Spleen (tissue), 11 donors: ENCODE measurements around the gene FLACC1. TPM values are rescaled to one million over a fixed set of nuclear protein-coding genes. Genes with fewer than 3 reads are reported as not detected.

Source experiments
- DNase-seq: peaks from one replicate; pipeline ENCODE4 v3.0.0-alpha.2; 2020
- H3K27ac ChIP-seq, 8 donors: fragments of 200-600 bp; sonication (generic) in 7 of 8; 1 replicate in 4 of 8; 2 replicates in 4 of 8; pipeline versions ENCODE4 v1.5.0 to v1.8.0; 2016 to 2021; ENCODE audit warnings: inconsistent platforms in 4 of 8, mild to moderate bottlenecking in 4 of 8, moderate library complexity in 1 of 8
- H3K27me3 ChIP-seq, 7 donors: fragments of 200-600 bp; sonication (generic) in 6 of 7; replicated peaks in 1 of 7; 1 replicate in 4 of 7; 2 replicates in 3 of 7; pipeline versions ENCODE4 v1.5.0 to v1.8.0; 2016 to 2021; ENCODE audit warnings: inconsistent platforms in 3 of 7, mild to moderate bottlenecking in 1 of 7
- H3K36me3 ChIP-seq, 6 donors: fragments of 200-600 bp; sonication (generic) in 5 of 6; 1 replicate in 4 of 6; 2 replicates in 2 of 6; pipeline versions ENCODE4 v1.5.0 to v1.8.0; 2016 to 2021; ENCODE audit warnings: inconsistent platforms in 2 of 6
- H3K4me1 ChIP-seq, 6 donors: fragments of 200-600 bp; sonication (generic) in 5 of 6; 1 replicate in 3 of 6; 2 replicates in 3 of 6; pipeline versions ENCODE4 v1.5.0 to v1.8.0; 2016 to 2021; ENCODE audit warnings: inconsistent platforms in 3 of 6
- H3K4me3 ChIP-seq, 8 donors: fragments of 200-600 bp; sonication (generic) in 7 of 8; 1 replicate in 4 of 8; 2 replicates in 4 of 8; pipeline versions ENCODE4 v1.5.0 to v1.8.0; 2016 to 2021; ENCODE audit warnings: inconsistent platforms in 4 of 8, mild to moderate bottlenecking in 4 of 8, moderate library complexity in 2 of 8
- H3K9me3 ChIP-seq, 8 donors: fragments of 200-600 bp; sonication (generic) in 7 of 8; 1 replicate in 4 of 8; 2 replicates in 4 of 8; pipeline versions ENCODE4 v1.5.0 to v1.8.0; 2016 to 2021; ENCODE audit warnings: inconsistent platforms in 4 of 8
- POLR2A ChIP-seq, 3 donors: fragments of 450-650 bp; IDR thresholded peaks; one replicate each; pipeline ENCODE4 v1.5.1; 2017; ENCODE audit warnings: antibody characterized with exemption in 3 of 3, mild to moderate bottlenecking in 1 of 3
- POLR2AphosphoS5 ChIP-seq, 3 donors: sonication (generic); formaldehyde crosslinking; IDR thresholded peaks; one replicate each; pipeline ENCODE4 v1.5.1; 2017; ENCODE audit warnings: antibody characterized with exemption in 3 of 3
- WGBS, 5 donors: extraction: QIAGEN DNeasy Blood & Tissue Kit in 3 of 5; methylation state at CpG; one replicate each; pipeline versions ENCODE4 v1.1.5 to v1.1.7; 2013 to 2018; 5-methylcytosine and 5-hydroxymethylcytosine counted together
- intact Hi-C: fragments of 100-400 bp; cut with DNase I; formaldehyde crosslinking; loops from one replicate; pipeline ENCODE4 v1.15.0; 2023; ENCODE audit warnings: low total_unique reads
- polyA plus RNA-seq, 3 donors: library from polyadenylated mRNA; stranded (reverse); fragments of 200-250 nt; gene quantifications; one replicate each; pipeline ENCODE4 v1.2.1, GENCODE V29; 2013
- total RNA-seq, 7 donors: library from RNA; depleted of rRNA in 3 of 7; stranded (reverse); fragments of >200 nt in 3 of 7; fragmentation: NEBNext Ultra II Directional in 4 of 7; extraction: Animal tissue kit (Norgen Biotek cat#: 25700) in 4 of 7; gene quantifications; one replicate each; pipeline versions ENCODE4 v1.1.0 to v1.2.1, GENCODE V29; 2016 to 2021
- TF ChIP-seq, protein P1 (sequence below), 11 experiments: fragments of 200-600 bp in 7 of 11; fragments of 450-650 bp in 4 of 11; sonication (generic) in 4 of 11; IDR thresholded peaks in 8 of 11; conservative IDR thresholded peaks in 3 of 11; 1 replicate in 7 of 11; 2 replicates in 4 of 11; pipeline versions ENCODE4 v1.4.0 to v1.8.0; 2016 to 2021; ENCODE audit warnings: antibody characterized with exemption in 11 of 11, inconsistent platforms in 4 of 11, mild to moderate bottlenecking in 1 of 11
- donor health status: healthy with polysubstance abuse.
- donor health status: DM: no; HTN: no; CAD: no; lungs with moderate emphysema.
- donor health status: DM: no; HTN: no; CAD: no.
- donor health status: Bipolar disorder and iron deficiency.
- donor health status: healthy.
- donor health status: DM: no; HTN: no; CAD: no.
- donor health status: DM: yes; HTN: yes; CAD: no.

FLACC1 gene
- total and polyA plus RNA-seq, 10 donors = 0.30 to 5.7 (median 3.1) TPM

DNA sequence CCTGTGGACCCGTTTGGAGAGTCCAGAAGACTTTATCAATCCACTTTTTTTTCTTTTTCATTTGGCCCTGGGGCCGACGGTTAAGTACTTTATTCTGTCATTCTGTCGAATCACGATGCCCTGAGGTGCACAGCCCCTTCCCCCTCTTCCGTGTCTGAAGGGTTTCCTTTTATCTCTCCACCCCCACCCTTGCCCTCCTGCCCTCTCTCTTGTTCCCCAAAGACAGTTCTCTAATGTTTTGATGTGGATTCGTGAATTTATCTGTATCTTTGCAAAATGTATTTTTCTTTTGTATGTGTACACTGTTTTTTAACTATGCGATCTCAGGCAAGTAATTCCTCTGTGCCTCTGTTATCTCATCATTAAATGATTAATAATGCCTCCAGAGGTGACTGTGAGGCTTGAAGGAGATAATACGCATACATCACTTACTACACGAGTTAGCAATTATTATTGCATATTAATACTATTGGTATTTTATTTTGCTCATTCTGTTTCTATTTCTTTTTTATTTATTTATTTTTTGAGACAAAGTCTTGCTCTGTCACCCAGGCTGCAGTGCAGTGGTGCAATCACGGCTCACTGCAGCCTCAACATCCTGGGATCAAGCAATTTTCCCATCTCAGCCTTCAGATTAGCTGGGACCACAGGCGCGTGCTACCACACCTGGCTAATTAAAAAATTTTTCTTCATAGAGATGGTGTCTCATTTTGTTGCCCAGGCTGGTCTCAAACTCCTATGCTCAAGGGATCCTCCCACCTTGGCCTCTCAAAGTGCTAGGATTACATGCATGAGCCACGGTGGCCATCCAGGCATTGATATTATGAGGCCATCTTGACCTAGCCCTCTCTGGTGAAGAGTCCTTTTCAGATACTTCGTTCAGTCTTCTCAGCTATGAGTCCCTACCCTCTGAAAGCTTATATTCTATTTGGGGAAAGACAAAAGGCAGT is 98.2 kb downstream of the FLACC1 start:
- H3K9me3 ChIP-seq = no peaks in the 10 kb centered on the region
- H3K27ac ChIP-seq = peak overlapping the region; percentile 79 to 97 (median 94)
- no peak for DNase-seq
- H3K27me3 ChIP-seq = no peaks in the 10 kb centered on the region
- peak overlapping the region; percentile 34 to 72 (median 52) for H3K4me3 ChIP-seq
- no peak for TF ChIP-seq POLR2A (IDR thresholded peaks at IDR 0.05)
- TF ChIP-seq, protein P1, sequence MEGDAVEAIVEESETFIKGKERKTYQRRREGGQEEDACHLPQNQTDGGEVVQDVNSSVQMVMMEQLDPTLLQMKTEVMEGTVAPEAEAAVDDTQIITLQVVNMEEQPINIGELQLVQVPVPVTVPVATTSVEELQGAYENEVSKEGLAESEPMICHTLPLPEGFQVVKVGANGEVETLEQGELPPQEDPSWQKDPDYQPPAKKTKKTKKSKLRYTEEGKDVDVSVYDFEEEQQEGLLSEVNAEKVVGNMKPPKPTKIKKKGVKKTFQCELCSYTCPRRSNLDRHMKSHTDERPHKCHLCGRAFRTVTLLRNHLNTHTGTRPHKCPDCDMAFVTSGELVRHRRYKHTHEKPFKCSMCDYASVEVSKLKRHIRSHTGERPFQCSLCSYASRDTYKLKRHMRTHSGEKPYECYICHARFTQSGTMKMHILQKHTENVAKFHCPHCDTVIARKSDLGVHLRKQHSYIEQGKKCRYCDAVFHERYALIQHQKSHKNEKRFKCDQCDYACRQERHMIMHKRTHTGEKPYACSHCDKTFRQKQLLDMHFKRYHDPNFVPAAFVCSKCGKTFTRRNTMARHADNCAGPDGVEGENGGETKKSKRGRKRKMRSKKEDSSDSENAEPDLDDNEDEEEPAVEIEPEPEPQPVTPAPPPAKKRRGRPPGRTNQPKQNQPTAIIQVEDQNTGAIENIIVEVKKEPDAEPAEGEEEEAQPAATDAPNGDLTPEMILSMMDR (IDR thresholded peaks at IDR 0.05 in 8 of 11, conservative IDR thresholded peaks at IDR 0.05 in 3 of 11) = peak in 1 of 11 experiments; percentile 7
- peaks cover 32 to 100% (median 89%) of the 10 kb centered on the region in 6 donors for H3K4me1 ChIP-seq
- H3K36me3 ChIP-seq = no peaks in the 10 kb centered on the region
- intact Hi-C loops = loop anchor here (10.0 kb wide), 1 partner anchor 196 kb away; the partner anchor contains the start of genes STRADB and TRAK2
- WGBS, 5 donors = 23 to 28% (median 25%) methylated on average over 15 of the region's 15 CpGs

DNA sequence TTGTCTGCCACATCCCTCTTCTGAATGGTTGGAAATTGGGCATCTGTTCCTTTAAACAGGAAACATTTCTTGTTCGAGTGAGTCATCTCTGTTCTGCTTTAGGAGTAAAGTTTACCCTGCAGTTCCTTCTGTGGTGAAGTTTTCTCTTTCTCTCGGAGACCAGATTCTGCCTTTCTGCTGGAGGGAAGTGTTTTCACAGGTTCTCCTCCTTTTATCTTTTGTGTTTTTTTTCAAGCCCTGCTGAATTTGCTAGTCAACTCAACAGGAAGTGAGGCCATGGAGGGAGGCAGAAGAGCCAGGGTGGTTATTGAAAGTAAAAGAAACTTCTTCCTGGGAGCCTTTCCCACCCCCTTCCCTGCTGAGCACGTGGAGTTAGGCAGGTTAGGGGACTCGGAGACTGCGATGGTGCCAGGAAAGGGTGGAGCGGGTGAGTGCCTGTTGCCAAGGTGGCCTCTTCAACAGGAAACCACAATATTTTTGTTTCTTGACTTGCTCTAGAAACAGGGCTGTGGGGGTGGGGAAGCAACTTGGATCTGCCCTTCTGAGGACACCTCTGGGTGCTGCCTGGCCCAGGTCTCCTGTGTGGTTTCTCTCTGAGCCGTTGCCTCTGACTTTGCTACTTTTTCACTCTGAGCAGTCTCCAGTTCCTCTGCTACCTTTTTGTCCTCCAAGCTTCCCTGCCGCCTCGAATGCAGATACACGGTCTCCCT is 99.0 kb downstream of the FLACC1 start:
- TF ChIP-seq POLR2AphosphoS5 (IDR thresholded peaks at IDR 0.05) (peak in 2 of 3 donors; percentile 80 to 83), POLR2A (IDR thresholded peaks at IDR 0.05) (peak in 1 of 3 donors; percentile 1)
- TF ChIP-seq, protein P1 (IDR thresholded peaks at IDR 0.05 in 8 of 11, conservative IDR thresholded peaks at IDR 0.05 in 3 of 11) = peak in 2 of 11 experiments; percentile 2 to 28
- intact Hi-C loops = loop anchor here (10.0 kb wide), 1 partner anchor 197 kb away; the partner anchor contains the start of genes STRADB and TRAK2
- Histone ChIP-seq H3K36me3 (no peaks in the 10 kb centered on the region), H3K9me3 (no peaks in the 10 kb centered on the region), H3K27ac (peak overlapping the region; percentile 79 to 97 (median 94)), H3K4me1 (peaks cover 33 to 100% (median 89%) of the 10 kb centered on the region in 6 donors), H3K4me3 (peak overlapping the region; percentile 34 to 72 (median 52)), H3K27me3 (no peaks in the 10 kb centered on the region)
- DNase-seq = peak; percentile 94
- 0 to 1% (median 0%) methylated on average over 10 of the region's 10 CpGs for WGBS, 5 donors

DNA sequence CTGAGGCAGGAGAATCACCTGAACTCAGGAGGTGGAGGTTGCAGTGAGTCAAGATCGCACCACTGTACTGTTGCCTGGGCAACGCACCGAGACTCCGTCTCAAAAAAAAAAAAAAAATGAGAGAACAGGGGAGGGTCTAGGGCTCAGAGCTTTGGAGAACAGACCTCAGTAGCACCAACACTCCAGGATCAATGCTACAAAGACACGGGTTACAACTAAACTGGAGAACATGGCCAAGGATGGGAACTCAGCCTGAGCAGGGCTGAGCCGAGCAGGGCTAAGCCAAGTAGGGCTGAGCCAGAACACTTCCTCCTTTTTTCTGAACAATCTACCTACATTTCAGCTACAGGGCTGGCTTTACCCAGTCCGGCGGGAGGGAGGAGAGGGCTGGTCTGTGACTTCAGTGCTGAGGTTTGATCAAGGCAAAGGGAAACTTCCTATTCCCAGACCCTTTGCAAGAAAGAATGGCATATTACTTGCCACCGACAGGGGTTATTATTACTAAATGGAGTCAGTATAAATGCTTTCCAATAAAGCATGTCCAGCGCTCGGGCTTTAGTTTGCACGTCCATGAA is 99.7 kb downstream of the FLACC1 start:
- intact Hi-C loops = loop anchor here (10.0 kb wide), 1 partner anchor 197 kb away; the partner anchor contains the start of genes STRADB and TRAK2
- TF ChIP-seq POLR2A (IDR thresholded peaks at IDR 0.05) (peak in 1 of 3 donors; percentile 2), POLR2AphosphoS5 (IDR thresholded peaks at IDR 0.05) (peak in 2 of 3 donors; percentile 21 to 22)
- TF ChIP-seq, protein P1 (IDR thresholded peaks at IDR 0.05 in 8 of 11, conservative IDR thresholded peaks at IDR 0.05 in 3 of 11) = peak in 3 of 11 experiments; percentile 14 to 30 (median 16)
- H3K27ac ChIP-seq = peak overlapping the region; percentile 79 to 97 (median 94)
- DNase-seq = peak; percentile 89
- H3K27me3 ChIP-seq = no peaks in the 10 kb centered on the region
- WGBS, 5 donors = 8 to 15% (median 12%) methylated on average over 12 of the region's 12 CpGs
- H3K9me3 ChIP-seq = no peaks in the 10 kb centered on the region
- H3K36me3 ChIP-seq = no peaks in the 10 kb centered on the region
- peaks cover 28 to 100% (median 89%) of the 10 kb centered on the region in 6 donors for H3K4me1 ChIP-seq
- peak overlapping the region; percentile 34 to 72 (median 52) for H3K4me3 ChIP-seq
